Measurements from ENCODE around the gene LRMDA.

Gene LRMDA

DNA sequence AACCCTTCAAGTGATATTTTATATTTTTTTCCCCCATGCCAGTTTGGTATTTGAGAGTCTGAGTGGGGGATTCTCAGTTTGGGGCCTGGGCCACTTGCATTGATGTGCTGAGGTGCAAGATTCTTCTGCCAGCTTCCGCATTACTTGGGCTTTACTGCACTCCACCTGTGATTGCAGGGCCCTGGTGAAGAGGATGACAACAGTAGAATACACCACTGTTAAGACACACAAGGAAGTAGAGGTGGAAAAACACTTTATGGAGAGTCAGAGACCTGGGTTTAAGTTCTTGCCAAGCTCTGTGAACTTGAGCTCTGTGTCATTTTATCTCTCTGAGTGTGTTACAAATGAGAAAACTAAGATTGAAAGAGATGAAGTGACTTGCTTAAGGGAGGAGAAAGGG is 209.4 kb downstream of the LRMDA start:
- no peak overlapping the region for H3K4me3 ChIP-seq (ENCODE audit: low read depth, low read length)
- TF ChIP-seq, protein P1, sequence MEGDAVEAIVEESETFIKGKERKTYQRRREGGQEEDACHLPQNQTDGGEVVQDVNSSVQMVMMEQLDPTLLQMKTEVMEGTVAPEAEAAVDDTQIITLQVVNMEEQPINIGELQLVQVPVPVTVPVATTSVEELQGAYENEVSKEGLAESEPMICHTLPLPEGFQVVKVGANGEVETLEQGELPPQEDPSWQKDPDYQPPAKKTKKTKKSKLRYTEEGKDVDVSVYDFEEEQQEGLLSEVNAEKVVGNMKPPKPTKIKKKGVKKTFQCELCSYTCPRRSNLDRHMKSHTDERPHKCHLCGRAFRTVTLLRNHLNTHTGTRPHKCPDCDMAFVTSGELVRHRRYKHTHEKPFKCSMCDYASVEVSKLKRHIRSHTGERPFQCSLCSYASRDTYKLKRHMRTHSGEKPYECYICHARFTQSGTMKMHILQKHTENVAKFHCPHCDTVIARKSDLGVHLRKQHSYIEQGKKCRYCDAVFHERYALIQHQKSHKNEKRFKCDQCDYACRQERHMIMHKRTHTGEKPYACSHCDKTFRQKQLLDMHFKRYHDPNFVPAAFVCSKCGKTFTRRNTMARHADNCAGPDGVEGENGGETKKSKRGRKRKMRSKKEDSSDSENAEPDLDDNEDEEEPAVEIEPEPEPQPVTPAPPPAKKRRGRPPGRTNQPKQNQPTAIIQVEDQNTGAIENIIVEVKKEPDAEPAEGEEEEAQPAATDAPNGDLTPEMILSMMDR (IDR thresholded peaks at IDR 0.05; ENCODE audit: borderline replicate concordance, insufficient read depth, low read depth, low read length): no peak

DNA sequence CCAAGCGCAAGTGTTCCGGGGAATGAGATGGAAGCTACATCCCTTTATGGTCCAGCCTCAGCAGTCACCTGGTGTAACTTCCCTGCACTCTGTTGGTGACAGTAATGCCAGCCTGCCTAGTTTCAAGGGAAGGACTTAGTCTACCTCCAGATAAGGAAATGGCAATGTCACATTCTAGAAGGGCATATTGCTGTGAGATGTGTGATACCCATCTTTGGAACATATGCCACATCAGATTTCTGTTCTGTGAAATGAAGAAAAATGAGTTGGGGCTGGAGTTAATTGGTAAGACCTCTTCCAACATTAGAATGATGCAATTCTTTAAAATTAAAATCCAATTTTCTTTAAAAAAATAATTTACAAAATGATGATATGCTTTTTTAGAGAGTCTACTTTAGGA is 212.0 kb downstream of the LRMDA start:
- TF ChIP-seq, protein P1 (IDR thresholded peaks at IDR 0.05; ENCODE audit: borderline replicate concordance, insufficient read depth, low read depth, low read length): no peak
- H3K4me3 ChIP-seq (ENCODE audit: low read depth, low read length): no peak overlapping the region

DNA sequence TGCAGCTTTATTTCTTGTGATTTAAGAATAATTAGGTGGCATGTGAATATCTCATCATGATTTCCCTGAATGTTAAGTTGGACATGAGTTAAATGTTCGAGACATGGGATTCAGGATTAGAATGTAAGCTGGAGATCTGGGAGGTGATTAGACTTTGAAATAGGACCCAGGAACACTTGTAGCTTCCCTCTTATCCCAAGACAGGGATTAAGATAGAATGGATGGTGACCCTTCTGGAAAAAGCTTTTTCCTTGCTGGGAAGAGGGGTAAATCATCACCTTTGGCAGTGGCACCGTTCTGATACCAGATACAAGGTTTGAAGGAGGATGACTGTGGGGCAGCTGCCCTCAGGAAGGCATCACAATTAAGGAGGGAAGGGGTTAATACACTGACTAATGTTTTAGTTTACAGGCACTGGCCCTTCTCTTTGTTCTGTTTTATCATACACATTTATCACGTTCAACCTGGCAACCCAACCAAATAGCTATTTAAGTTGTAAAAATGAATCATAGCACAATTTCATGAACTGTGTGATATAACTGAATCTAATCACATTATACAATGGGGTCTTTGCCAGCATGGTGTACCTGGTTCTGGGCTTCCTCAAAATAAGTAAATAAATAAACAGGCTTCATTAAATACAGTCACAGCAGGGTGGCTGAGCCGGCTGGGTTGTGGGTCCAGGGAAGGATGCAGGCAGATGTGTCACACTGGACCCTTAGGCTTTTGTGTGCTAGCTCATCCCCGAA is 212.7 kb downstream of the LRMDA start:
- H3K4me3 ChIP-seq (ENCODE audit: low read depth, low read length): no peak overlapping the region
- TF ChIP-seq, protein P1 (IDR thresholded peaks at IDR 0.05; ENCODE audit: borderline replicate concordance, insufficient read depth, low read depth, low read length): no peak

DNA sequence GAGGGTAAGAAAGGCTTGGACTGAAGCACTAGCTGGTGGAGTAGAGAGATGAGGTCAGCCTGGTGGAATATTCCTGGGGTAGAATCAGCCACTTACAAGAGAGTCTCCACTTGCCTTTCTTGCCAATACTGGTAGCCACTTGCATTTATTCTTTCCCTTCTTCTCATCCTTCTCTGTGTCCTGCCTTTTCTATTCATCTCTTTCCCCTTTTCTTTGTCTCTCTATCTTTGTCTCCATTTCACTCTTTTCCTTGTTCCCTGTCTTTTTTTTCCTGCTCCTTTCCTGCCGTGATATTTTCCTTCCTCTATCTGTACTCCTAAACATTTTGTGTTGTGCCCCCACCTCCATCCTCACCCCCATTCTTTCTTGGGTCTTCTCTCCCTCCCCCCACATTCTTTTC is 214.3 kb downstream of the LRMDA start:
- TF ChIP-seq, protein P1 (IDR thresholded peaks at IDR 0.05; ENCODE audit: borderline replicate concordance, insufficient read depth, low read depth, low read length): no peak
- H3K4me3 ChIP-seq (ENCODE audit: low read depth, low read length): no peak overlapping the region

DNA sequence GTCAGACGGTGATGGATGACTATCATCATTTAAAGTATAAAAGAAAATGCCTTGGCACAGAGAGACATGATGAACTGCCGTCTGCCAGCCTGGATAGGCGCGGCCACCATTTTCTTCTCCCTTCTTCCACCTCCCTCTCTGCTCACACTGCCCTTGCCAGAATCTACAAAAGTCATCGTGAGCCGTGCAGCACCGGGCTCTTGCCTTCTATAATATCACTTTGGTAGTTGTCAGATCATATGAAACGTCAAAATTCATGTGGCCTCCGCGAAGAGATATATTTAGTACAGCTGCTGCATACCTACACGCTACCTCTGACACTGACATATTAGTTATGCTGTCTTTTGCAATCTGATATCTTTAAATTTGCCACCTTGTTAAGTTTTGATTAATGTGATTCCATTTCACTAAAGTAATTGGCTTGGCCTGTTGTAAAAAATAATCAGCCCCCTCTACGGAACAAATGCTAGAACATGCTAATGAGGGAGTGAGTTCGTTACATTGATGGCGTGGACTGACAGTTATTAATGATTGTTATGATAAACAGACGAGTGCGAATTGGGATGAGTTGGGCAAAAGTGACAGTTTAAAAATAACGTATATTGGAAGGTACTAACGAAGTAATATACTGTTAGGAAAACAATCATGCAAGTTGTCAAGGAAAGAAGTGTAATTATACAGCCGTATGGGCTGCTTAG is 214.9 kb downstream of the LRMDA start:
- H3K4me3 ChIP-seq (ENCODE audit: low read depth, low read length): no peak overlapping the region

DNA sequence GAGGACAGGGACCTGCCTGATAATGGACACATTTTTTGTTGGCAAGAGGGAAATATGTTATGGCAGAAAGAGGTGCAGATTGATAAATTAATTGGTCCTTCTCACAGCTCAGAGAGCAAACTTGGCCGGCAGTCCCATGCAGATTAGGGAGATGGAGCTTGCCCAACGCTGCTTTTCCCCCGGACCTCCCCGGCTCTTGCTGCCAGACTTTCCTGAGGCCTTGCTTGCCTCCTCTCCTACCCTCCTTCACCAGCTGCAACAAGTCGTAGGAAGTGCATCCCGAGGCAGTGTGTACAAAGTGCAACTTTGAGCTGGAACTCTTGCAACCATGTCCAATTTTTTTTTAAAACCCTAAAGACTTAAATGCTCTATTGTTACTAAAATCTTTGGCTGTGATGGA is 215.5 kb downstream of the LRMDA start:
- no peak overlapping the region for H3K4me3 ChIP-seq (ENCODE audit: low read depth, low read length)
- TF ChIP-seq, protein P1 (IDR thresholded peaks at IDR 0.05; ENCODE audit: borderline replicate concordance, insufficient read depth, low read depth, low read length): no peak

More for the DNA sequence above, 214.9 kb downstream of the LRMDA start:
- TF ChIP-seq, protein P1 (IDR thresholded peaks at IDR 0.05; ENCODE audit: borderline replicate concordance, insufficient read depth, low read depth, low read length): no peak

DNA sequence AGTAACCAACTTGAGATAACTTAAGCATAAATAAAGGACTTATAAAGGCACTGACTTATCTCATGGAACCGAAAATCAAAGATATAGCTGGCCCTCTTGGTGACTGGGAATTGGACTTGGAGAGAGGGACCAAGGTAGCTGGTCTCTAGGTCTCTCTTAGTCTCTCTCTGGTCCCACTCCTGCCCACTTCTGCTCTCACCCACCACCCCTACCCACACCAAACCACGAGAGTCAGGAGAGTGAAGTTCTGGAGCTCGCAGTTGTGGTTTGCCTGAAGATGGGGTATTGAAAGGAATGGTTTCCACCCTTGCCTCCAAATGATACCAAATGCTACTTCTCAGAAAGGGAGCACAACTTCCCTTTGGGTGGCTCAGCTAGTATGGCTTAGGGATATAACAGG is 216.3 kb downstream of the LRMDA start:
- TF ChIP-seq, protein P1 (IDR thresholded peaks at IDR 0.05; ENCODE audit: borderline replicate concordance, insufficient read depth, low read depth, low read length): no peak
- H3K4me3 ChIP-seq (ENCODE audit: low read depth, low read length): no peak overlapping the region
